Endothelial cell of umbilical vein (primary cell): ENCODE data around the gene ADAT1.

Experiments used
- EZH2 ChIP-seq: IDR thresholded peaks from 2 replicates; pipeline ENCODE4 v1.6.1; 2012; ENCODE audit warnings: borderline replicate concordance, low read depth, mild to moderate bottlenecking, moderate library complexity, low read length, inconsistent platforms; ENCODE audit not compliant: severe bottlenecking
- GATA2 ChIP-seq: IDR thresholded peaks from 2 replicates; pipeline ENCODE4 v1.7.0; 2011; ENCODE audit warnings: low read depth, mild to moderate bottlenecking, moderate library complexity, mixed read lengths, low read length; ENCODE audit not compliant: insufficient read length, insufficient read depth
- MYC ChIP-seq: IDR thresholded peaks from one replicate; pipeline ENCODE4 v1.6.1; 2011; ENCODE audit warnings: mild to moderate bottlenecking, low read depth, low read length
- POLR2A ChIP-seq: IDR thresholded peaks from 2 replicates; pipeline ENCODE4 v1.6.1; 2012; ENCODE audit warnings: low read depth, mild to moderate bottlenecking, control low read depth, low read length
- POLR2AphosphoS5 ChIP-seq: IDR thresholded peaks from 2 replicates; pipeline ENCODE4 v1.6.1; 2012; ENCODE audit warnings: low read depth, mild to moderate bottlenecking, control low read depth, low read length, moderate library complexity; ENCODE audit not compliant: insufficient read depth
- TF ChIP-seq, protein P1 (sequence below), 2 donors: IDR thresholded peaks; 1 replicate in 1 of 2; 2 replicates in 1 of 2; pipeline ENCODE4 v1.5.1; 2011; ENCODE audit warnings: low read length in 2 of 2, mild to moderate bottlenecking in 2 of 2, moderate library complexity in 2 of 2, control low read depth in 1 of 2, inconsistent platforms in 1 of 2, low read depth in 1 of 2; ENCODE audit not compliant: insufficient read depth in 1 of 2; ENCODE audit errors: extremely low read depth in 1 of 2
- TF ChIP-seq, protein P2 (sequence below): IDR thresholded peaks from 2 replicates; pipeline ENCODE4 v1.6.1; 2011; ENCODE audit not compliant: insufficient read depth, insufficient read length

DNA sequence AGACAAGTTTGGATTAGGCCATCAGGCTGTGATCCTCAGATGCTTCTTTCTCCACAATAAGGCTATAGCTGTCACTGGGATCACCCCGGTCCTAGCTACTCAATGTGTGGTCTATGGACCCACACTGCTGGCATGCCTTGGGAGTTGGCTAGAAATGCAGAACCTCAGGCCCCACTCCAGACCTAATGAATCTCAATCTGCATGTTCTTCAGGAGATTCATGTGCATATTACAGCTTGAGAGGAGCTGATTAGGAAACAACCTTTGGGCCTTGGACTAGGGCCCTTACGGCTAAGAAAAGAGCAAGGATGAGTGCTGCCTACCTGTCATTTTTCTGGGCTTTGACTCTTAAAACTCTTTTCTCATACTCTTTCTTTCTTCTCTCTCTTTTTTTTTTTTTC lies 7.5 kb downstream of the ADAT1 start:
- TF ChIP-seq, protein P1, sequence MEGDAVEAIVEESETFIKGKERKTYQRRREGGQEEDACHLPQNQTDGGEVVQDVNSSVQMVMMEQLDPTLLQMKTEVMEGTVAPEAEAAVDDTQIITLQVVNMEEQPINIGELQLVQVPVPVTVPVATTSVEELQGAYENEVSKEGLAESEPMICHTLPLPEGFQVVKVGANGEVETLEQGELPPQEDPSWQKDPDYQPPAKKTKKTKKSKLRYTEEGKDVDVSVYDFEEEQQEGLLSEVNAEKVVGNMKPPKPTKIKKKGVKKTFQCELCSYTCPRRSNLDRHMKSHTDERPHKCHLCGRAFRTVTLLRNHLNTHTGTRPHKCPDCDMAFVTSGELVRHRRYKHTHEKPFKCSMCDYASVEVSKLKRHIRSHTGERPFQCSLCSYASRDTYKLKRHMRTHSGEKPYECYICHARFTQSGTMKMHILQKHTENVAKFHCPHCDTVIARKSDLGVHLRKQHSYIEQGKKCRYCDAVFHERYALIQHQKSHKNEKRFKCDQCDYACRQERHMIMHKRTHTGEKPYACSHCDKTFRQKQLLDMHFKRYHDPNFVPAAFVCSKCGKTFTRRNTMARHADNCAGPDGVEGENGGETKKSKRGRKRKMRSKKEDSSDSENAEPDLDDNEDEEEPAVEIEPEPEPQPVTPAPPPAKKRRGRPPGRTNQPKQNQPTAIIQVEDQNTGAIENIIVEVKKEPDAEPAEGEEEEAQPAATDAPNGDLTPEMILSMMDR (IDR thresholded peaks at IDR 0.05; ENCODE audit: extremely low read depth in 1 of 2, insufficient read depth in 1 of 2, low read depth in 1 of 2, low read length in 2 of 2): no peak
- TF ChIP-seq POLR2A: no peak
- no peak for TF ChIP-seq POLR2AphosphoS5
- no peak for TF ChIP-seq GATA2
- TF ChIP-seq EZH2: no peak
- no peak for TF ChIP-seq MYC
- TF ChIP-seq, protein P2, sequence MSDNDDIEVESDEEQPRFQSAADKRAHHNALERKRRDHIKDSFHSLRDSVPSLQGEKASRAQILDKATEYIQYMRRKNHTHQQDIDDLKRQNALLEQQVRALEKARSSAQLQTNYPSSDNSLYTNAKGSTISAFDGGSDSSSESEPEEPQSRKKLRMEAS: no peak
